Measurements from ENCODE around the gene HUS1.

DNA sequence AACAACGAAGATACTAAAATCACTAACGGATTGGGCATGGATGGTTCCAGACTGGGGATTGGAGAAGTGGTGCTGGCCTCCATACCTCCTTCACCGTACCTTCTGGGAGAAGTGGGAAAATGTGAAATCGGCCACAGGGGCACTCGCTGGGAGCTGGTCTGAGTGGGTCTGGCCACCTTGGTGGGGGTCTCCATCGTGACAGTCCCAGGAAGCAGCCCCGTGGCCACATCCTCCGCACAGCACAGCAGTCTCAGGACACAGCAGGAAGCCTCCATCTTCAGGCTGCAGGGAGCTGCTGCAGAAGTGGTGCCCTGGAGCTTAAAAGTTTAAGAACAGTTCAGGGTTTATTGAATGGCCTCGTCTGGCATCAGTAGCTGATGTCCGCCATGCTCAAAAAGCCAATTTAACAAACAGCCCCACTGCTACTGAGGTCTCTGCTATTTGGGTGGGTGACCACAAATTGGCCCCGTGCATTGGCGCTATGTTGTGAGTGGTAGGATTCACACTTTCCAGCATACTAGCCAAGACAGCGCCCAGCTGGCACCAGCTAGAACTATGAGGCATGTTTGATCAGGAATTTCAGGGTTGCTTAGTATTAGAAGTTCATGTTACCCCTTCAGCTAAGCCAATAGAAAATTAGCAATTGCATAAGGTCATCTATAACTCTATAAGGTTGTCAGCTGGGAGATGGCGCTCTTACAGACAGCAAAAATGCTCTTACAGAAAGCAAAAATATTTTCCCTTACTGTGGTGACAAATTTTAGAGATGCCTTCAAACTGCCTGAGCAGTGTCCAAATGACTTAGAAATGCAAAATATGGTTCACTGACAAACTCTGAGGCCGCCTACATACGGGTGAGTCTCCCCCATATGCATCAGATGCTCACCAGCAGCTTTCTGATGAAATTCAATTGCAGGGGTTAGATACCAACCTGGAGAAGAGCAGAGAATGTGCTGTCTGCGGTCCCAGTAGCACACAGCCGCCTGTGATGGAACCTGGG lies 48.1 kb downstream of the HUS1 start:
- TF ChIP-seq ZNF121 (CRISPR knock-in tag; IDR thresholded peaks at IDR 0.05) (no peak), MZF1 (CRISPR knock-in tag; IDR thresholded peaks at IDR 0.05; ENCODE audit: borderline replicate concordance) (no peak), HNRNPUL1 (IDR thresholded peaks at IDR 0.05; ENCODE audit: low read depth, low read length) (no peak), ZNF558 (CRISPR knock-in tag; IDR thresholded peaks at IDR 0.05; ENCODE audit: borderline replicate concordance) (no peak), HOXD1 (CRISPR knock-in tag; IDR thresholded peaks at IDR 0.05) (no peak), PHB2 (IDR thresholded peaks at IDR 0.05; ENCODE audit: partially characterized antibody) (no peak)
